ENCODE results near the gene MICU2.

The MICU2 gene

GRCh38 chr13:21632196-21632595 lies 28.2 kb upstream of the MICU2 start:
- Histone ChIP-seq H2AFZ (ENCODE audit: low read length) (no peak overlapping the region), H3K9me3 (ENCODE audit: low read length) (peaks cover 8% of the 10 kb centered on the region; the same call in 1 of the 2 replicates), H3K4me3 (ENCODE audit: low read depth, low read length, poor library complexity, severe bottlenecking) (no peak overlapping the region), H3K27me3 (ENCODE audit: insufficient read depth, low read length) (no peaks in the 10 kb centered on the region), H3K9me2 (ENCODE audit: low read depth, low read length) (no peaks in the 10 kb centered on the region), H3K79me2 (ENCODE audit: insufficient read depth, low read length) (no peaks in the 10 kb centered on the region; the same call in 1 of the 2 replicates), H3K27ac (ENCODE audit: low read depth, low read length, poor library complexity, severe bottlenecking) (no peak overlapping the region), H3F3A (ENCODE audit: insufficient read depth, low read length) (no peaks in the 10 kb centered on the region), H4K20me1 (ENCODE audit: insufficient read depth, low read length) (no peaks in the 10 kb centered on the region), H3K4me2 (ENCODE audit: low read length) (no peak overlapping the region), H3K4me1 (ENCODE audit: insufficient read depth, low read length, severe bottlenecking) (no peaks in the 10 kb centered on the region), H3K9ac (ENCODE audit: low read length) (no peak overlapping the region), H3K36me3 (ENCODE audit: insufficient read depth, low read length) (no peaks in the 10 kb centered on the region)
- TF ChIP-seq EZH2 (IDR thresholded peaks at IDR 0.05; ENCODE audit: borderline replicate concordance, low read length) = no peak
- no peak for TF ChIP-seq CTCF (IDR thresholded peaks at IDR 0.05; ENCODE audit: low read length)

- H3K79me2 ChIP-seq (ENCODE audit: insufficient read depth, low read length) = no peaks in the 10 kb centered on the region
Measured at GRCh38 chr13:21625366-21625765, 21.4 kb upstream of the MICU2 start.

GRCh38 chr13:21620861-21621260 lies 16.9 kb upstream of the MICU2 start:
- Histone ChIP-seq H3K9me2 (ENCODE audit: low read depth, low read length) (no peaks in the 10 kb centered on the region), H3F3A (ENCODE audit: insufficient read depth, low read length) (no peaks in the 10 kb centered on the region), H3K27me3 (ENCODE audit: insufficient read depth, low read length) (no peaks in the 10 kb centered on the region), H3K27ac (ENCODE audit: low read depth, low read length, poor library complexity, severe bottlenecking) (no peak overlapping the region), H3K79me2 (ENCODE audit: insufficient read depth, low read length) (no peaks in the 10 kb centered on the region), H2AFZ (ENCODE audit: low read length) (no peak overlapping the region), H3K4me3 (ENCODE audit: low read depth, low read length, poor library complexity, severe bottlenecking) (no peak overlapping the region), H3K4me1 (ENCODE audit: insufficient read depth, low read length, severe bottlenecking) (no peaks in the 10 kb centered on the region), H3K9me3 (ENCODE audit: low read length) (no peaks in the 10 kb centered on the region), H3K4me2 (ENCODE audit: low read length) (no peak overlapping the region), H3K9ac (ENCODE audit: low read length) (no peak overlapping the region), H4K20me1 (ENCODE audit: insufficient read depth, low read length) (no peaks in the 10 kb centered on the region), H3K36me3 (ENCODE audit: insufficient read depth, low read length) (no peaks in the 10 kb centered on the region)
- TF ChIP-seq EZH2 (IDR thresholded peaks at IDR 0.05; ENCODE audit: borderline replicate concordance, low read length) (no peak), CTCF (IDR thresholded peaks at IDR 0.05; ENCODE audit: low read length) (no peak)

More at GRCh38 chr13:21625366-21625765, 21.4 kb upstream of the MICU2 start:
- no peaks in the 10 kb centered on the region for H3K36me3 ChIP-seq (ENCODE audit: insufficient read depth, low read length)
- H3K4me2 ChIP-seq (ENCODE audit: low read length) = no peak overlapping the region
- no peaks in the 10 kb centered on the region for H3K9me2 ChIP-seq (ENCODE audit: low read depth, low read length)
- no peak overlapping the region for H2AFZ ChIP-seq (ENCODE audit: low read length)
- no peaks in the 10 kb centered on the region for H3K4me1 ChIP-seq (ENCODE audit: insufficient read depth, low read length, severe bottlenecking)
- TF ChIP-seq EZH2 (IDR thresholded peaks at IDR 0.05; ENCODE audit: borderline replicate concordance, low read length) (no peak), CTCF (IDR thresholded peaks at IDR 0.05; ENCODE audit: low read length) (peak; percentile 68)
- no peak overlapping the region for H3K27ac ChIP-seq (ENCODE audit: low read depth, low read length, poor library complexity, severe bottlenecking)
- H3K4me3 ChIP-seq (ENCODE audit: low read depth, low read length, poor library complexity, severe bottlenecking) = no peak overlapping the region
- no peaks in the 10 kb centered on the region for H3K27me3 ChIP-seq (ENCODE audit: insufficient read depth, low read length)
- H3F3A ChIP-seq (ENCODE audit: insufficient read depth, low read length) = no peaks in the 10 kb centered on the region
- no peaks in the 10 kb centered on the region for H3K9me3 ChIP-seq (ENCODE audit: low read length)
- no peak overlapping the region for H3K9ac ChIP-seq (ENCODE audit: low read length)
- H4K20me1 ChIP-seq (ENCODE audit: insufficient read depth, low read length) = no peaks in the 10 kb centered on the region
